Testis (tissue), 2 donors: ENCODE measurements around the gene BCAS3.

Source experiments
- CTCF ChIP-seq, 3 experiments: fragments of 450-650 bp in 2 of 3; fragments of 200-600 bp in 1 of 3; sonication (generic) in 1 of 3; IDR thresholded peaks; one replicate each; pipeline ENCODE4 v1.5.1; 2016 to 2019; ENCODE audit warnings: antibody characterized with exemption in 3 of 3, mild to moderate bottlenecking in 2 of 3, moderate library complexity in 1 of 3
- POLR2A ChIP-seq: fragments of 450-650 bp; IDR thresholded peaks from one replicate; pipeline ENCODE4 v1.6.1; 2017; ENCODE audit warnings: antibody characterized with exemption, mild to moderate bottlenecking, moderate library complexity

- TF ChIP-seq CTCF (IDR thresholded peaks at IDR 0.05): no peak
- no peak for TF ChIP-seq POLR2A
These were observed 79.8 kb downstream of the BCAS3 start for GRCh38 chr17:60757437-60757836.
